Suppressor macrophage treated with lipopolysaccharide for 4 hours (primary cell): ENCODE data around the gene TMEM184A.

ENCODE experiments used
- DNase-seq: peaks from one replicate; pipeline ENCODE4 v3.0.0-alpha.2; 2020

The TMEM184A gene

GRCh38 chr7:1499367-1500029 is 56.5 kb downstream of the TMEM184A start:
- DNase-seq: no peak

- DNase-seq: no peak
Measured at GRCh38 chr7:1498370-1499305, 57.4 kb downstream of the TMEM184A start.

GRCh38 chr7:1497293-1497927 is 58.6 kb downstream of the TMEM184A start:
- DNase-seq: no peak

- DNase-seq: no peak
Measured at GRCh38 chr7:1496531-1497292, 59.3 kb downstream of the TMEM184A start.

- DNase-seq: no peak
Measured at GRCh38 chr7:1495564-1496242, 60.3 kb downstream of the TMEM184A start.

GRCh38 chr7:1494866-1495563 is 61.0 kb downstream of the TMEM184A start:
- no peak for DNase-seq

- DNase-seq: no peak
Measured at GRCh38 chr7:1494447-1494846, 61.6 kb downstream of the TMEM184A start.

- no peak for DNase-seq
Measured at GRCh38 chr7:1493571-1493970, 62.4 kb downstream of the TMEM184A start.

GRCh38 chr7:1493129-1493528 is 62.9 kb downstream of the TMEM184A start:
- DNase-seq: no peak

- no peak for DNase-seq
Measured at GRCh38 chr7:1492640-1493039, 63.4 kb downstream of the TMEM184A start.
